OCI-LY3 (cell line): Measurements from ENCODE around the gene CTAGE15.
"Not testable (repeated sequence)": the region's sequence is repeated elsewhere in the genome, so short reads cannot be mapped to it uniquely, and the experiment has no call there.

Experiments used
- CTCF ChIP-seq: fragments of 200-600, 300-600 bp; sonication (generic); IDR thresholded peaks from 2 replicates; pipeline ENCODE4 v1.5.1; 2014; ENCODE audit warnings: antibody characterized with exemption, low read length, low read depth
- EZH2phosphoT487 ChIP-seq: fragments of 200-600 bp; shearing (Covaris generic); IDR thresholded peaks from 2 replicates; pipeline ENCODE4 v1.6.1; 2018; ENCODE audit warnings: antibody characterized with exemption, mixed run types, low read depth

GRCh38 chr7:143603549-143603948 is 31.9 kb downstream of the CTAGE15 start:
- TF ChIP-seq CTCF, EZH2phosphoT487: not testable (repeated sequence)
